A673 (cell line): ENCODE data around the gene ACSBG1. TPM values are rescaled to one million over a fixed set of nuclear protein-coding genes. Genes with fewer than 3 reads are reported as not detected.

ENCODE experiments used
- BruUV-seq: library from RNA; stranded (reverse); fragments of 400-500 nt; replicated peaks from 2 replicates; lab custom pipeline; 2021; lab: Mats Ljungman, UMichigan
- CTCF ChIA-PET: fragments of 300-600 bp; sonication (Branson Sonifier 250); formaldehyde crosslinking; loops from one replicate; lab custom pipeline; 2022; ENCODE audit warnings: antibody characterized with exemption; lab: Charles Lee
- POLR2A ChIA-PET: fragments of 300-600 bp; sonication (Branson Sonifier 250); formaldehyde crosslinking; loops from one replicate; lab custom pipeline; 2022; ENCODE audit warnings: antibody characterized with exemption; ENCODE audit not compliant: low non-redundant PET; lab: Charles Lee
- DNase-seq: peaks from one replicate; pipeline ENCODE4 v3.0.0-alpha.2; 2015; ENCODE audit warnings: low spot score
- H3K27ac ChIP-seq: fragments of 200-600 bp; sonication (generic); 2 replicates; pipeline ENCODE4 v1.5.1; 2016; ENCODE audit warnings: mixed run types, low read depth, mild to moderate bottlenecking, mixed read lengths, antibody characterized with exemption, low read length; ENCODE audit not compliant: poor library complexity, severe bottlenecking
- H3K27me3 ChIP-seq: fragments of 200-600 bp; sonication (generic); replicated peaks from 2 replicates; pipeline ENCODE4 v1.6.1; 2017; ENCODE audit warnings: mixed run types, low read depth, mild to moderate bottlenecking, mixed read lengths, antibody characterized with exemption, low read length; ENCODE audit not compliant: insufficient read depth, poor library complexity
- H3K36me3 ChIP-seq: fragments of 200-600 bp; sonication (generic); 2 replicates; pipeline ENCODE4 v1.6.1; 2016; ENCODE audit warnings: mixed run types, mild to moderate bottlenecking, mixed read lengths, antibody characterized with exemption, low read length; ENCODE audit not compliant: insufficient read depth, poor library complexity, severe bottlenecking
- H3K4me1 ChIP-seq: fragments of 200-600 bp; sonication (generic); 2 replicates; pipeline ENCODE4 v1.6.1; 2017; ENCODE audit warnings: mixed run types, mild to moderate bottlenecking, mixed read lengths, antibody characterized with exemption, low read length; ENCODE audit not compliant: insufficient read depth, poor library complexity, severe bottlenecking
- H3K4me3 ChIP-seq: fragments of 200-600 bp; sonication (generic); 2 replicates; pipeline ENCODE4 v1.5.1; 2016; ENCODE audit warnings: low read depth, mixed run types, mild to moderate bottlenecking, mixed read lengths, low read length; ENCODE audit not compliant: poor library complexity, severe bottlenecking
- H3K9me3 ChIP-seq: fragments of 200-600 bp; sonication (generic); 2 replicates; pipeline ENCODE4 v1.6.1; 2016; ENCODE audit warnings: mixed run types, low read depth, mild to moderate bottlenecking, mixed read lengths, antibody characterized with exemption, low read length; ENCODE audit not compliant: poor library complexity, severe bottlenecking
- CTCF ChIP-seq: fragments of 300-800, 200-600 bp; sonication (generic); conservative IDR thresholded peaks from 2 replicates; pipeline ENCODE4 v1.5.1; 2017; ENCODE audit warnings: low read depth, mild to moderate bottlenecking, antibody characterized with exemption, low read length, moderate library complexity, mixed read lengths
- EZH2 ChIP-seq: fragments of 200-600 bp; sonication (generic); IDR thresholded peaks from 2 replicates; pipeline ENCODE4 v1.6.1; 2017; ENCODE audit warnings: borderline replicate concordance, low read depth, mild to moderate bottlenecking, mixed read lengths, antibody characterized with exemption, low read length; ENCODE audit not compliant: poor library complexity, severe bottlenecking
- intact Hi-C: fragments of 100-400 bp; cut with micrococcal nuclease; formaldehyde crosslinking; loops from one replicate; pipeline ENCODE4 v1.10.0; 2022; ENCODE audit not compliant: unreplicated experiment
- total RNA-seq: library from RNA; stranded (reverse); gene quantifications from 2 replicates; pipeline ENCODE4 v1.2.3, GENCODE V29; 2021

The ACSBG1 gene
- total RNA-seq, 1 experiment from 2014 or later, result 0.45 TPM

DNA sequence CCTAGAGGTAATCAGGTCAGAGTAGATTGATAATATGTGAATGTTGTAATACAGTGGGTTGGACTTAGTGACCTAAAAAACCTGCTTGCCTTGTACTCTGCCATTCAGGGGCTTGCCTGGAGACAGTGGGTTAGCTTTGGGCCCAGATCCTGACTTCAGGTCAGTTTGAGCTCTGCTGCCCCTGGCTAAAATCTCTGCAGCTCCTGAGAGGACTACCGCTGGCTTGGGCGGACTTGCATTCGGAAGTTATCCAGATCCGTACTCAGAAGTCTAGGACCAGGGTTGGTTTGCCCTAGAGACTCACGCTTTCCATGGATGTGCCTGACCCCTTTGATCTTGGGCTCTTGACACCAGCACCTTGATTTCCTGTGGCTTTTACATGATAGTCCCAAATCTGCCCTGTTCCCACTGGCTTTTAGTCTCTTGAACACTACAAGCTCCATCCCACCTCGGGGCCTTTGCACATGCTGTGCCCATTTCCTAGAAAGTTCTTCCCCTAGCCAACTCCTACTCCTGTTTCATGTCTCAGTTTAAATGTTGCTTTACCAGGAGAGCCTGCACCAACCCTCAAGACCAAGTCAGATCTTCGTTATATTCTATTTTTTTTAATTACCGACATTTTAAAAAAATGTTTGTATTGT, 5.9 kb downstream of the ACSBG1 start:
- ChIA-PET POLR2A (no interaction called here), CTCF (no interaction called here)
- BruUV-seq, result no TSS peak
- Histone ChIP-seq H3K4me1 (no peaks in the 10 kb centered on the region), H3K4me3 (no peak overlapping the region), H3K9me3 (no peaks in the 10 kb centered on the region), H3K27me3 (no peaks in the 10 kb centered on the region), H3K27ac (no peak overlapping the region), H3K36me3 (no peaks in the 10 kb centered on the region)
- DNase-seq, result no peak
- intact Hi-C loops, result no loop called here
- TF ChIP-seq EZH2 (no peak), CTCF (no peak)

GRCh38 chr15:78225783-78226541, 8.4 kb downstream of the ACSBG1 start:
- intact Hi-C loops, result no loop called here
- Histone ChIP-seq H3K4me3 (no peak overlapping the region), H3K36me3 (no peaks in the 10 kb centered on the region), H3K9me3 (no peaks in the 10 kb centered on the region), H3K27me3 (no peaks in the 10 kb centered on the region), H3K4me1 (peaks cover 5% of the 10 kb centered on the region), H3K27ac (no peak overlapping the region)
- no peak for DNase-seq
- BruUV-seq, result no TSS peak
- CTCF ChIA-PET, result interaction anchor here (0.6 kb wide), 1 partner anchor 15 kb away, joined by 3 read pairs; no protein-coding TSS in a partner anchor
- TF ChIP-seq EZH2, result no peak
- TF ChIP-seq CTCF, result no peak
- POLR2A ChIA-PET, result no interaction called here

GRCh38 chr15:78224023-78224411, 10.3 kb downstream of the ACSBG1 start:
- no peaks in the 10 kb centered on the region for H3K27me3 ChIP-seq
- no peaks in the 10 kb centered on the region for H3K9me3 ChIP-seq
- no peak overlapping the region for H3K4me3 ChIP-seq
- ChIA-PET CTCF (no interaction called here), POLR2A (no interaction called here)
- H3K36me3 ChIP-seq, result no peaks in the 10 kb centered on the region
- TF ChIP-seq CTCF (no peak), EZH2 (no peak)
- intact Hi-C loops, result no loop called here
- no TSS peak for BruUV-seq
- peaks cover 17% of the 10 kb centered on the region for H3K4me1 ChIP-seq
- H3K27ac ChIP-seq, result no peak overlapping the region
- no peak for DNase-seq
